Right atrium auricular region (tissue), 2 donors: ENCODE data around the gene PTX4. TPM values are rescaled to one million over a fixed set of nuclear protein-coding genes. Genes with fewer than 3 reads are reported as not detected.

ENCODE experiments used
- DNase-seq: peaks from one replicate; pipeline ENCODE4 v3.0.0-alpha.2; 2019; ENCODE audit warnings: low spot score
- H3K27ac ChIP-seq, 2 donors: fragments of 200-600 bp; sonication (generic); 1 replicate in 1 of 2; 2 replicates in 1 of 2; pipeline ENCODE4 v1.5.1; 2016 to 2019
- H3K27me3 ChIP-seq, 2 donors: fragments of 200-600 bp; sonication (generic); one replicate each; pipeline versions ENCODE4 v1.5.1 to v1.6.0; 2017 to 2019
- H3K36me3 ChIP-seq: fragments of 200-600 bp; sonication (generic); one replicate; pipeline ENCODE4 v1.5.1; 2016
- H3K4me1 ChIP-seq, 2 donors: fragments of 200-600 bp; sonication (generic); one replicate each; pipeline versions ENCODE4 v1.5.1 to v1.6.0; 2017 to 2019
- H3K4me3 ChIP-seq, 2 donors: fragments of 200-600 bp; sonication (generic); 1 replicate in 1 of 2; 2 replicates in 1 of 2; pipeline ENCODE4 v1.5.1; 2017 to 2019; ENCODE audit warnings: mild to moderate bottlenecking in 1 of 2, moderate library complexity in 1 of 2
- H3K9me3 ChIP-seq, 2 donors: fragments of 200-600 bp; sonication (generic); one replicate each; pipeline ENCODE4 v1.5.1; 2019
- total RNA-seq, 2 donors: library from RNA; depleted of rRNA; stranded (reverse); fragments of >200 nt; gene quantifications; one replicate each; pipeline ENCODE4 v1.1.0, GENCODE V29; 2016
- TF ChIP-seq, protein P1 (sequence below), 2 donors: fragments of 200-600 bp; sonication (generic); IDR thresholded peaks; one replicate each; pipeline ENCODE4 v1.5.1; 2019; ENCODE audit warnings: antibody characterized with exemption in 2 of 2

PTX4 gene, protein sequence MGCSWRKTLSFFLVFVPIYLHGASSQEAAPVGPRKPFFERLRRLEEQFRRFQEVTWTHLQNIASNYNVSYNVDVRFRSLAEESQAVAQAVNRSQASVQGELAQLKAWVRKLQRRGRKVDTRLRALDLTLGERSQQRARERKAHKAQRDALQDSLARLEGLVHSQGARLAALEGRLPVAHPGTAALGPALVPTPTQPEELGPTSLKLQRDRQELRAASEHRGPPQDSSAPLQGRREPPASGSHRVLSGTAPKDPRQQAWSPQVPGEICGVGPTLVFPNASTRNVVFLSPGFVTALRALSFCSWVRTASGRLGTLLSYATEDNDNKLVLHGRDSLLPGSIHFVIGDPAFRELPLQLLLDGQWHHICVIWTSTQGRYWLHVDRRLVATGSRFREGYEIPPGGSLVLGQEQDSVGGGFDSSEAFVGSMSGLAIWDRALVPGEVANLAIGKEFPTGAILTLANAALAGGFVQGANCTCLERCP
- under 1 TPM in 1 of 2 donors, not detected in 1; 0.24 TPM for total RNA-seq

DNA sequence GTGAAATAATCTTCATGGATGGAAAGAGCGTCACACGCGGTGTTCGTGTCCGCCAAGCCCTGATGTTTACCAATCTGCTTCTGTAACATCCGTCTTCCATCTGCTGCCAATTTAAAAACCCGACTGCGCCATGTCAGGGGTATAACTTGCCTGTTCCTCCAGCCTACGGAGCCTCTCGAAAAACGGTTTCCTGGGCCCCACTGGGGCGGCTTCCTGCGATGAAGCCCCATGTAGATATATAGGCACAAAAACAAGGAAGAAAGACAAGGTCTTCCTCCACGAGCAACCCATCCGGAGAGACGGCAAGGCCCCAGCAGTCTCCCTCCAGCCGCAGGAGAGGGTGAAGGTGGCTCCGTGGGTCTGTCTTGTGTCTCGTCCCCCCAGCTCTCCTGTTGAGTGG lies at the start of gene PTX4:
Gene PTX4, minus strand, starts transcription at position 326 of the 400 bp plus-strand sequence. Its CDS starts 35 bp downstream, at position 291.
- no peak within 1 kb of the TSS for H3K27ac ChIP-seq
- H3K36me3 ChIP-seq = no peaks in the 10 kb centered on the region
- no peak for DNase-seq
- H3K4me3 ChIP-seq = no peak within 1 kb of the TSS
- H3K4me1 ChIP-seq = peaks cover 0 to 7% of the 10 kb centered on the region in 2 donors
- no peaks in the 10 kb centered on the region for H3K9me3 ChIP-seq
- TF ChIP-seq, protein P1, sequence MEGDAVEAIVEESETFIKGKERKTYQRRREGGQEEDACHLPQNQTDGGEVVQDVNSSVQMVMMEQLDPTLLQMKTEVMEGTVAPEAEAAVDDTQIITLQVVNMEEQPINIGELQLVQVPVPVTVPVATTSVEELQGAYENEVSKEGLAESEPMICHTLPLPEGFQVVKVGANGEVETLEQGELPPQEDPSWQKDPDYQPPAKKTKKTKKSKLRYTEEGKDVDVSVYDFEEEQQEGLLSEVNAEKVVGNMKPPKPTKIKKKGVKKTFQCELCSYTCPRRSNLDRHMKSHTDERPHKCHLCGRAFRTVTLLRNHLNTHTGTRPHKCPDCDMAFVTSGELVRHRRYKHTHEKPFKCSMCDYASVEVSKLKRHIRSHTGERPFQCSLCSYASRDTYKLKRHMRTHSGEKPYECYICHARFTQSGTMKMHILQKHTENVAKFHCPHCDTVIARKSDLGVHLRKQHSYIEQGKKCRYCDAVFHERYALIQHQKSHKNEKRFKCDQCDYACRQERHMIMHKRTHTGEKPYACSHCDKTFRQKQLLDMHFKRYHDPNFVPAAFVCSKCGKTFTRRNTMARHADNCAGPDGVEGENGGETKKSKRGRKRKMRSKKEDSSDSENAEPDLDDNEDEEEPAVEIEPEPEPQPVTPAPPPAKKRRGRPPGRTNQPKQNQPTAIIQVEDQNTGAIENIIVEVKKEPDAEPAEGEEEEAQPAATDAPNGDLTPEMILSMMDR (IDR thresholded peaks at IDR 0.05) = no peak
- H3K27me3 ChIP-seq = no peaks in the 10 kb centered on the region

DNA sequence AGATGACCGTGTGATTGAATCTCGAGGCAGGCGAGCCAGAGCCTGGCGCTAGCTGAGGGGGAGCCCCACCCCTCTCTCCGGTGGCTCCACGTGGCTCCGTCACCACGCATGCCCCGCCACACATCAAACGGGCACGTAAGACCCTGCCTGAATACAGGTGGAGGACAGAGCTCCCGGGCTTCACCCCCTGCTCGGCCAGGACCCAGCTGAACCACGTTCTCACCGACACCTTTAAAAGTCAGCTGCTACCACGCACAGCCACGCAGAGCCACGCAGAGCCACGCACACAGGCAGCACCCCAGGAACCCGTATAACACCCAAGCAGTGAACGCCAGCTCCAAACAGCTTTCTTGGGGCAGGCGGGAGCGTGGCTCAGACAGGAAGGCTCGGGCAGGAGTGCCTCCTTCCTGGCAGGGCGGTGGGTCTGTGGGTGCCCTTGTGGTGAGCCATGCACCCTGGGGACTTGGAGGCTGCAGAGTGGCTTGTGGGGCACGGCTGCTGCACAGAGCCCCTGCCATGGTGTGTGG lies 49.1 kb upstream of the PTX4 start:
- no peak for DNase-seq
- H3K36me3 ChIP-seq = peaks cover 50% of the 10 kb centered on the region
- peak overlapping the region; percentile 88 to 96 for H3K27ac ChIP-seq
- peak overlapping the region; percentile 56 to 66 for H3K4me3 ChIP-seq
- H3K4me1 ChIP-seq = peaks cover 3 to 77% of the 10 kb centered on the region in 2 donors
- TF ChIP-seq, protein P1 (IDR thresholded peaks at IDR 0.05) = no peak
- no peaks in the 10 kb centered on the region for H3K9me3 ChIP-seq
- no peaks in the 10 kb centered on the region for H3K27me3 ChIP-seq

DNA sequence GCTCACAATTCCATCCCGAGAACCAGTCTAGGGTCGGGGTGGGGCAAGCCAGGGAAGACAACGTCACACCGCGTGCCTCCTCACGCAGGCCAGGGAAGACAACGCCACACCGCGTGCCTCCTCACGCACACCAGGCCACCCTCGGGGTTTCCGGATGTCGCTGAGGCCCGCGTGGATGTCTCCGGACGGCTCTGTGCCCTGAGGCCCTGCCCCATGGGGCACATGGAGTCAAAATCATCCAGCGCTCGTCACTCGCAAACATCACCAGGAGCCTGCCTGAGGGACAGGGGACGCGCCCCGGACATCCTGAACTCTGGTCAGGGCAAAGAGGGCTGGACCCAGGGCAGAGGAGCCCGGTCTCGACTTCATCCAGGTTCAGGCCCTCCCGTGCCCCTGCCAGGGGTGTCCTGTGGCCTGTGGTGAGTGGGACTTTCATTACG lies 48.4 kb upstream of the PTX4 start:
- Histone ChIP-seq H3K9me3 (no peaks in the 10 kb centered on the region), H3K27ac (peak overlapping the region; percentile 88 to 96), H3K4me3 (peak overlapping the region; percentile 56 to 66), H3K4me1 (peaks cover 3 to 77% of the 10 kb centered on the region in 2 donors), H3K27me3 (no peaks in the 10 kb centered on the region), H3K36me3 (peaks cover 43% of the 10 kb centered on the region)
- no peak for DNase-seq
- TF ChIP-seq, protein P1 (IDR thresholded peaks at IDR 0.05) = no peak

DNA sequence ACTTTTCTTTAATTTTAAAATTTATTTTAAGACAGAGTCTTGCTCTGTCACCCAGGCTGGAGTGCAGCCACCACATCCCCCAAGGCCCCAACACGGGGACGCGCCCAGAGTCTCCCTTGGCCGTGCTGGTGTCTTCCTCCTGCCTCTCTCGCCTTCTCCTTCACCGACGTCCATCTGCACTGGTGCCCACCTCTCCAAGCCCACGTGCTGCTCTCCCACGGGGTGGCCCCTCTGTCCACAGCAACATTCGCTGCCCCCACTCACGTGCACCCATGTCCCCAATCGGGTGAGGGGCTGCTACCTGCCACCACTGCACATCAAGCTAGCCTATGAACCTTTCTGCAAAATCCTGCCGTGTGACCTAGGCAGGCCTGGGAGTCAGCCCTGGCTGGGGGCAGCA lies 47.9 kb upstream of the PTX4 start:
- DNase-seq = no peak
- peak overlapping the region; percentile 56 to 66 for H3K4me3 ChIP-seq
- H3K27ac ChIP-seq = peak overlapping the region; percentile 88 to 96
- TF ChIP-seq, protein P1 (IDR thresholded peaks at IDR 0.05) = no peak
- H3K9me3 ChIP-seq = no peaks in the 10 kb centered on the region
- H3K4me1 ChIP-seq = peaks cover 3 to 77% of the 10 kb centered on the region in 2 donors
- no peaks in the 10 kb centered on the region for H3K27me3 ChIP-seq
- H3K36me3 ChIP-seq = peaks cover 37% of the 10 kb centered on the region

DNA sequence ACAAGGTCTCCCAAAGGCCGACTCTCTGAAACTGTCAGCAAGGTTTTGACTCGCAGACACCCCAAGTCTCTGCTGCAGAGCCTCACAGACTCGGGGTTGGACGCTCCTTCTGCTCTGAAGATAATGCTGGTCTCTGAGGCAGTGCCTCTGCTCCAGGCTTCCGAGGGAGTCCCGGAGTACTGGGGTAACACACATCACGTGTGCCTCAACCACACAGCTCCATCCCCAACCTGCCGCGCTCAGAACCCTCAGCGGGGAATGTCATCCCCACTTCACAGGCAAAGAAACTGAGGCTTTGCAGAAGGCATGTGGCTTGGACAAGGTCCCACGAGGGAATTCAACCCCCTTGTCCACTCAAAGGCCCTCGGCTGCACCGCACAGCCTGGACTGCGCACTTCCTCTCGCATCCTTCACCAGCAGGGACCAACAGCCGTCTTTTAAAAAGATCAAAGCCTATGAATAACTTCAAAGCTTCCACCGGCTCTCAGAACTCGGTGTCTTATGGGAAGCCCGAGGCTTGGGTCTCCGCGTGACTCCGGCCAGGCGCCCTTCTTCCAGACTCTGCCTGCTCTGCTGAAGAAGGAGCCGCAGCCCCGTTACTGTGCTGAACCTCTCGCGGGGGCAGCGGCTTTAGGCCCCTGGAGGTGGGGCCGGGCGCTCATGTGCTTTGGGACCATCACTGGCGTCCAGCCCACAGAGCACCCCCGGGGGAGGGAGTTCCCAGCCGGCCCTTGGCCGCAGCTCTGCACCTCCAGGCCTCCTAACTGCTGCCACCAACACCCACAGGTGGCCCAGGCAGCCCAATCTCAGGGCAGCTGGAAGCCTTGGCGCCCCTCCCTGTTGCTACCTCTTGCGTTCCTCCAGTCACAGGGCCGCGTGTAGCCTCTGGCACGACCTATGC lies 46.9 kb upstream of the PTX4 start:
- Histone ChIP-seq H3K4me1 (peaks cover 3 to 77% of the 10 kb centered on the region in 2 donors), H3K4me3 (peak overlapping the region; percentile 56 to 66), H3K36me3 (peaks cover 30% of the 10 kb centered on the region), H3K27me3 (no peaks in the 10 kb centered on the region), H3K27ac (peak overlapping the region; percentile 88 to 96), H3K9me3 (no peaks in the 10 kb centered on the region)
- TF ChIP-seq, protein P1 (IDR thresholded peaks at IDR 0.05) = no peak
- DNase-seq = no peak
